OCI-LY3 (cell line): ENCODE measurements around the gene MAGEA2.
"Not testable (repeated sequence)": the region's sequence is repeated elsewhere in the genome, so short reads cannot be mapped to it uniquely, and the experiment has no call there.

Experiments
- H2AFZ ChIP-seq: fragments of 200-600, 300-600 bp; shearing (Covaris generic); 2 replicates; pipeline ENCODE4 v1.6.0; 2014; ENCODE audit warnings: antibody characterized with exemption, low read depth, low read length
- H3K27ac ChIP-seq: fragments of 200-600, 300-600 bp; sonication (generic); 2 replicates; pipeline ENCODE4 v1.5.1; 2014; ENCODE audit warnings: mild to moderate bottlenecking, low read length, moderate library complexity, mixed read lengths
- H3K27me3 ChIP-seq: fragments of 200-600, 300-600 bp; sonication (generic); 2 replicates; pipeline ENCODE4 v1.6.1; 2014; ENCODE audit warnings: low read depth, low read length, mixed read lengths
- H3K36me3 ChIP-seq: fragments of 200-600, 300-600 bp; sonication (generic); replicated peaks from 2 replicates; pipeline ENCODE3; 2014; ENCODE audit warnings: low read depth, low read length, mixed read lengths
- H3K4me1 ChIP-seq: fragments of 300-600, 200-600 bp; sonication (generic); 2 replicates; pipeline ENCODE4 v1.6.1; 2014; ENCODE audit warnings: low read length, mixed read lengths
- H3K4me2 ChIP-seq: fragments of 200-600, 300-600 bp; sonication (generic); 2 replicates; pipeline ENCODE4 v1.6.1; 2014; ENCODE audit warnings: low read length, mixed read lengths
- H3K4me3 ChIP-seq: fragments of 300-600, 200-600 bp; sonication (generic); 2 replicates; pipeline ENCODE4 v1.5.1; 2014; ENCODE audit warnings: antibody characterized with exemption, mild to moderate bottlenecking, low read length, moderate library complexity
- H3K79me2 ChIP-seq: fragments of 300-600, 200-600 bp; shearing (Covaris generic); 2 replicates; pipeline ENCODE4 v1.6.1; 2014; ENCODE audit warnings: mild to moderate bottlenecking, low read length, mixed read lengths
- H3K9ac ChIP-seq: fragments of 300-600, 200-600 bp; shearing (Covaris generic); 2 replicates; pipeline ENCODE4 v1.6.0; 2014; ENCODE audit warnings: mild to moderate bottlenecking, low read length, moderate library complexity
- H3K9me3 ChIP-seq: fragments of 200-600, 300-600 bp; shearing (Covaris generic); 2 replicates; pipeline ENCODE4 v1.6.1; 2014; ENCODE audit warnings: low read length, mixed read lengths; ENCODE audit not compliant: insufficient read depth
- H4K20me1 ChIP-seq: fragments of 200-600, 300-600 bp; sonication (generic); 2 replicates; pipeline ENCODE4 v1.6.1; 2016; ENCODE audit warnings: low read length, mixed read lengths; ENCODE audit not compliant: insufficient read depth
- CTCF ChIP-seq: fragments of 200-600, 300-600 bp; sonication (generic); IDR thresholded peaks from 2 replicates; pipeline ENCODE4 v1.5.1; 2014; ENCODE audit warnings: antibody characterized with exemption, low read length, low read depth
- EZH2phosphoT487 ChIP-seq: fragments of 200-600 bp; shearing (Covaris generic); IDR thresholded peaks from 2 replicates; pipeline ENCODE4 v1.6.1; 2018; ENCODE audit warnings: antibody characterized with exemption, mixed run types, low read depth

The MAGEA2 gene

GRCh38 chrX:152733261-152733975 is 20.2 kb downstream of the MAGEA2 start, which contains the start of the genes CSAG1 and MAGEA12:
Gene CSAG1, minus strand, starts transcription at chrX:152733721. Its CDS starts 1,261 bp downstream, at chrX:152732460.
Gene MAGEA12, plus strand, starts transcription at chrX:152733757. Its CDS starts 2,405 bp downstream, at chrX:152736162.
- Histone ChIP-seq H2AFZ (no peak within 1 kb of the TSS), H3K27me3 (no peaks in the 10 kb centered on the region), H3K4me1 (no peaks in the 10 kb centered on the region), H3K79me2 (no peaks in the 10 kb centered on the region), H3K4me3 (no peak within 1 kb of the TSS), H3K9ac (no peak within 1 kb of the TSS), H4K20me1 (no peaks in the 10 kb centered on the region), H3K4me2 (no peak within 1 kb of the TSS), H3K27ac (no peak within 1 kb of the TSS), H3K9me3 (no peaks in the 10 kb centered on the region), H3K36me3 (no peaks in the 10 kb centered on the region)
- TF ChIP-seq EZH2phosphoT487 (no peak), CTCF (no peak)

GRCh38 chrX:152725409-152725808 is 28.2 kb downstream of the MAGEA2 start:
- Histone ChIP-seq H2AFZ (no peak overlapping the region), H4K20me1 (no peaks in the 10 kb centered on the region), H3K36me3 (no peaks in the 10 kb centered on the region), H3K9me3 (no peaks in the 10 kb centered on the region), H3K4me3 (no peak overlapping the region), H3K4me1 (no peaks in the 10 kb centered on the region), H3K27me3 (no peaks in the 10 kb centered on the region), H3K9ac (no peak overlapping the region), H3K27ac (no peak overlapping the region), H3K4me2 (no peak overlapping the region), H3K79me2 (no peaks in the 10 kb centered on the region)
- TF ChIP-seq EZH2phosphoT487 (no peak), CTCF (no peak)

GRCh38 chrX:152713815-152714787 is 39.5 kb downstream of the MAGEA2 start, which contains the start of gene MAGEA2B:
Gene MAGEA2B, plus strand, starts transcription at chrX:152714628. Its CDS starts 2,479 bp downstream, at chrX:152717107.
- H3K36me3 ChIP-seq, H3K4me1 ChIP-seq, H3K4me2 ChIP-seq, H3K27ac ChIP-seq, H3K9ac ChIP-seq, H3K4me3 ChIP-seq, H4K20me1 ChIP-seq, H2AFZ ChIP-seq, H3K27me3 ChIP-seq, H3K9me3 ChIP-seq, H3K79me2 ChIP-seq: not testable (repeated sequence)

GRCh38 chrX:152713195-152713594 is 40.4 kb downstream of the MAGEA2 start:
- not testable (repeated sequence) for H3K27me3 ChIP-seq, H3K4me3 ChIP-seq, H2AFZ ChIP-seq, H3K9ac ChIP-seq, H3K9me3 ChIP-seq, H3K79me2 ChIP-seq, H4K20me1 ChIP-seq, H3K4me1 ChIP-seq, H3K4me2 ChIP-seq, H3K36me3 ChIP-seq, H3K27ac ChIP-seq

GRCh38 chrX:152709173-152709572 is 44.5 kb downstream of the MAGEA2 start, which contains the start of gene CSAG2:
Gene CSAG2, minus strand, starts transcription at chrX:152709273. Its CDS starts 161 bp downstream, at chrX:152709112.
- not testable (repeated sequence) for H3K4me2 ChIP-seq, H4K20me1 ChIP-seq, H3K79me2 ChIP-seq, H3K27me3 ChIP-seq, H3K4me1 ChIP-seq, H2AFZ ChIP-seq, H3K36me3 ChIP-seq, H3K9ac ChIP-seq, H3K4me3 ChIP-seq, H3K27ac ChIP-seq, H3K9me3 ChIP-seq

GRCh38 chrX:152706500-152706899 is 47.1 kb downstream of the MAGEA2 start:
- H3K4me1 ChIP-seq, H3K4me2 ChIP-seq, H3K9ac ChIP-seq, H4K20me1 ChIP-seq, H3K9me3 ChIP-seq, H3K4me3 ChIP-seq, H3K27me3 ChIP-seq, H3K27ac ChIP-seq, H3K79me2 ChIP-seq, H3K36me3 ChIP-seq, H2AFZ ChIP-seq: not testable (repeated sequence)

GRCh38 chrX:152700390-152700789 is 53.3 kb downstream of the MAGEA2 start:
- not testable (repeated sequence) for H3K4me2 ChIP-seq, H3K79me2 ChIP-seq, H3K9ac ChIP-seq, H3K9me3 ChIP-seq, H2AFZ ChIP-seq, H3K27me3 ChIP-seq, H3K27ac ChIP-seq, H3K4me1 ChIP-seq, H3K4me3 ChIP-seq, H4K20me1 ChIP-seq, H3K36me3 ChIP-seq
